HG03064 (cell line): ENCODE results near the gene GRAMD2A.

ENCODE experiments used
- ATAC-seq: cut with Tn5 transposase; IDR thresholded peaks from one replicate; pipeline ENCODE4 v1.9.1; 2021; ENCODE audit warnings: low read depth; ENCODE audit not compliant: unreplicated experiment

The GRAMD2A gene

GRCh38 chr15:72220687-72221086 lies 23.1 kb upstream of the GRAMD2A start:
- no peak for ATAC-seq

GRCh38 chr15:72217216-72217615 lies 19.6 kb upstream of the GRAMD2A start:
- ATAC-seq: no peak

GRCh38 chr15:72216079-72216478 lies 18.5 kb upstream of the GRAMD2A start:
- no peak for ATAC-seq

GRCh38 chr15:72207558-72208085 lies 10.0 kb upstream of the GRAMD2A start:
- no peak for ATAC-seq

- no peak for ATAC-seq
These were observed 9.1 kb upstream of the GRAMD2A start for GRCh38 chr15:72206677-72207000.

GRCh38 chr15:72205896-72206676 lies 8.5 kb upstream of the GRAMD2A start:
- ATAC-seq: no peak

- no peak for ATAC-seq
These were observed 7.7 kb upstream of the GRAMD2A start for GRCh38 chr15:72205273-72205672.

GRCh38 chr15:72203507-72203837 lies 5.9 kb upstream of the GRAMD2A start:
- no peak for ATAC-seq

- ATAC-seq: no peak
These were observed 5.4 kb upstream of the GRAMD2A start for GRCh38 chr15:72202801-72203506.

GRCh38 chr15:72202302-72202701 lies 4.7 kb upstream of the GRAMD2A start:
- ATAC-seq: no peak

GRCh38 chr15:72201391-72201921 lies 3.9 kb upstream of the GRAMD2A start:
- ATAC-seq: no peak

GRCh38 chr15:72200395-72201237 lies 3.0 kb upstream of the GRAMD2A start:
- no peak for ATAC-seq

- ATAC-seq: no peak
These were observed 2.2 kb upstream of the GRAMD2A start for GRCh38 chr15:72199721-72200212.

- ATAC-seq: no peak
These were observed 1.6 kb upstream of the GRAMD2A start for GRCh38 chr15:72199205-72199515.

- no peak for ATAC-seq
These were observed 993 bp upstream of the GRAMD2A start for GRCh38 chr15:72198356-72199204.

- no peak for ATAC-seq
These were observed 537 bp downstream of the GRAMD2A start for GRCh38 chr15:72197041-72197459.

GRCh38 chr15:72196409-72197040 lies 1.1 kb downstream of the GRAMD2A start:
- no peak for ATAC-seq

GRCh38 chr15:72195101-72195511 lies 2.5 kb downstream of the GRAMD2A start:
- ATAC-seq: no peak

GRCh38 chr15:72193836-72194396 lies 3.7 kb downstream of the GRAMD2A start:
- no peak for ATAC-seq
